HepG2 (cell line): ENCODE data around the gene SMARCD1. TPM values are rescaled to one million over a fixed set of nuclear protein-coding genes. Genes with fewer than 3 reads are reported as not detected.

Experiments
- EEA1 ChIP-seq: sonication (generic); formaldehyde crosslinking; IDR thresholded peaks from 2 replicates; pipeline ENCODE4 v1.5.1; 2020; ENCODE audit warnings: mild to moderate bottlenecking, missing genetic modification reagents, borderline replicate concordance
- EP300 ChIP-seq, 3 experiments: sonication (generic) in 1 of 3; formaldehyde crosslinking in 1 of 3; IDR thresholded peaks; 2 replicates each; pipeline versions ENCODE4 v1.5.1 to v1.6.1; 2011 to 2020; ENCODE audit warnings: low read depth in 2 of 3, low read length in 2 of 3, borderline replicate concordance in 1 of 3, improper control_type of control experiment in 1 of 3, mild to moderate bottlenecking in 1 of 3, missing genetic modification reagents in 1 of 3, moderate library complexity in 1 of 3
- HBP1 ChIP-seq: IDR thresholded peaks from 2 replicates; pipeline ENCODE4 v1.6.1; 2016; ENCODE audit warnings: low read depth, control low read depth
- HDAC6 ChIP-seq: fragments of 200-600 bp; sonication (generic); IDR thresholded peaks from 2 replicates; pipeline ENCODE4 v1.7.0; 2017; ENCODE audit warnings: mild to moderate bottlenecking, antibody characterized with exemption, low read length, low read depth
- HIVEP1 ChIP-seq: sonication (generic); formaldehyde crosslinking; IDR thresholded peaks from 2 replicates; pipeline ENCODE4 v1.4.0; 2020; ENCODE audit warnings: mild to moderate bottlenecking, missing genetic modification reagents
- HOXD1 ChIP-seq: sonication (generic); formaldehyde crosslinking; IDR thresholded peaks from 2 replicates; pipeline ENCODE4 v1.5.0; 2020; ENCODE audit warnings: missing genetic modification reagents
- KDM1A ChIP-seq: IDR thresholded peaks from 2 replicates; pipeline ENCODE4 v1.6.1; 2016; ENCODE audit warnings: missing compliant biosample characterization
- KMT2A ChIP-seq: sonication (generic); formaldehyde crosslinking; IDR thresholded peaks from 2 replicates; pipeline ENCODE4 v1.4.0; 2020; ENCODE audit warnings: missing genetic modification reagents
- MAFG ChIP-seq: sonication (generic); formaldehyde crosslinking; IDR thresholded peaks from 2 replicates; pipeline ENCODE4 v1.5.1; 2020; ENCODE audit warnings: mild to moderate bottlenecking, missing genetic modification reagents
- MXD3 ChIP-seq: IDR thresholded peaks from 2 replicates; pipeline ENCODE4 v1.6.1; 2016; ENCODE audit warnings: mild to moderate bottlenecking, missing biosample characterization, missing genetic modification reagents
- NFE2L2 ChIP-seq: fragments of 150-350 bp; IDR thresholded peaks from 2 replicates; pipeline ENCODE4 v1.6.1; 2014; ENCODE audit warnings: low read length
- PAXIP1 ChIP-seq: sonication (generic); formaldehyde crosslinking; conservative IDR thresholded peaks from 2 replicates; pipeline ENCODE4 v1.4.0; 2020; ENCODE audit warnings: mild to moderate bottlenecking, missing genetic modification reagents, moderate library complexity
- RNF2 ChIP-seq: fragments of 450-650 bp; conservative IDR thresholded peaks from 2 replicates; pipeline ENCODE4 v1.6.1; 2016; ENCODE audit warnings: low read depth
- SIX4 ChIP-seq: sonication (generic); formaldehyde crosslinking; IDR thresholded peaks from 2 replicates; pipeline ENCODE4 v1.4.0; 2020; ENCODE audit warnings: missing genetic modification reagents
- SNAPC5 ChIP-seq: sonication (generic); formaldehyde crosslinking; IDR thresholded peaks from 2 replicates; pipeline ENCODE4 v1.8.1; 2023; ENCODE audit warnings: mild to moderate bottlenecking, missing genetic modification reagents, borderline replicate concordance
- SP140L ChIP-seq: sonication (generic); formaldehyde crosslinking; IDR thresholded peaks from 2 replicates; pipeline ENCODE4 v1.4.0; 2020; ENCODE audit warnings: missing genetic modification reagents, borderline replicate concordance
- SRY ChIP-seq: sonication (generic); formaldehyde crosslinking; IDR thresholded peaks from 2 replicates; pipeline ENCODE4 v1.8.0; 2022; ENCODE audit warnings: mild to moderate bottlenecking, missing genetic modification reagents
- TBL1XR1 ChIP-seq: fragments of 150-350 bp; IDR thresholded peaks from 2 replicates; pipeline ENCODE4 v1.6.1; 2014; ENCODE audit warnings: borderline replicate concordance, low read length; ENCODE audit not compliant: partially characterized antibody
- TRIM24 ChIP-seq: sonication (generic); formaldehyde crosslinking; IDR thresholded peaks from 2 replicates; pipeline ENCODE4 v1.8.0; 2022; ENCODE audit warnings: mild to moderate bottlenecking, missing genetic modification reagents
- YEATS4 ChIP-seq: sonication (generic); formaldehyde crosslinking; IDR thresholded peaks from 2 replicates; pipeline ENCODE4 v1.4.0; 2020; ENCODE audit warnings: missing genetic modification reagents, borderline replicate concordance
- ZFP36L1 ChIP-seq: sonication (generic); formaldehyde crosslinking; IDR thresholded peaks from 2 replicates; pipeline ENCODE4 v1.8.0; 2022; ENCODE audit warnings: mild to moderate bottlenecking, missing genetic modification reagents, moderate library complexity
- ZNF24 ChIP-seq: fragments of 450-650 bp; IDR thresholded peaks from 2 replicates; pipeline ENCODE4 v1.6.1; 2017; ENCODE audit warnings: antibody characterized with exemption, mild to moderate bottlenecking
- ZNF33A ChIP-seq: sonication (generic); formaldehyde crosslinking; IDR thresholded peaks from 2 replicates; pipeline ENCODE4 v1.5.1; 2020; ENCODE audit warnings: missing genetic modification reagents, mild to moderate bottlenecking, moderate library complexity, borderline replicate concordance
- ZNF614 ChIP-seq: IDR thresholded peaks from 2 replicates; pipeline ENCODE4 v1.6.1; 2018; ENCODE audit warnings: missing biosample characterization, missing genetic modification reagents, inconsistent platforms, borderline replicate concordance
- ZNF678 ChIP-seq: sonication (generic); formaldehyde crosslinking; IDR thresholded peaks from 2 replicates; pipeline ENCODE4 v1.4.0; 2020; ENCODE audit warnings: mild to moderate bottlenecking, missing genetic modification reagents
- polyA plus RNA-seq, 8 experiments: library from polyadenylated mRNA; depleted of rRNA in 3 of 8; stranded (reverse) in 7 of 8; unstranded in 1 of 8; fragments of >200 nt; fragmentation: Illumina TruSeq in 4 of 8; extraction: Trizol in 4 of 8; gene quantifications; 2 replicates each; pipeline versions ENCODE4 v1.2.1 to v1.2.3, GENCODE V29; 2011 to 2016; ENCODE audit warnings: low read depth in 4 of 8, missing spikeins in 1 of 8, mixed read lengths in 1 of 8; ENCODE audit not compliant: insufficient read depth in 1 of 8
- total RNA-seq, 5 experiments: library from RNA; depleted of rRNA; stranded (reverse); fragments of >200 nt; fragmentation: Illumina TruSeq; extraction: Trizol; gene quantifications; 2 replicates each; pipeline ENCODE4 v1.2.3, GENCODE V29; 2016; ENCODE audit warnings: low read depth in 1 of 5

The SMARCD1 gene
- total and polyA plus RNA-seq, 2 of the 13 experiments (the other 11 are each of a cell fraction or from before 2014, with no cell fraction given), result 51.7 to 54.6 TPM

GRCh38 chr12:50084775-50085614 lies at the start of gene SMARCD1 (continued):
- TF ChIP-seq PAXIP1 (CRISPR knock-in tag), result peak; percentile 26; the same call in 1 of the 2 replicates
- TF ChIP-seq SNAPC5 (CRISPR knock-in tag), result no peak
- TF ChIP-seq RNF2, result no peak
- peak; percentile 13; the same call in 1 of the 2 replicates for TF ChIP-seq MXD3 (CRISPR knock-in tag)
- TF ChIP-seq KMT2A (CRISPR knock-in tag), result peak; percentile 37; the same call in 1 of the 2 replicates
- TF ChIP-seq ZNF24, result no peak
- no peak for TF ChIP-seq HDAC6
- no peak for TF ChIP-seq TRIM24 (CRISPR knock-in tag)
- no peak for TF ChIP-seq HBP1 (CRISPR knock-in tag)
- no peak for TF ChIP-seq KDM1A (CRISPR knock-in tag)
- TF ChIP-seq NFE2L2, result no peak
- TF ChIP-seq ZNF33A (CRISPR knock-in tag), result no peak
- TF ChIP-seq ZNF678, result no peak
- no peak for TF ChIP-seq ZFP36L1 (CRISPR knock-in tag)
- TF ChIP-seq SRY (CRISPR knock-in tag), result no peak
- no peak for TF ChIP-seq MAFG
- no peak for TF ChIP-seq SIX4 (CRISPR knock-in tag)
- TF ChIP-seq ZNF614 (CRISPR knock-in tag), result no peak
- no peak; the same call in 1 of the 2 replicates for TF ChIP-seq HIVEP1
- TF ChIP-seq SP140L (CRISPR knock-in tag), result 0 out of 2 replicates have a peak, but pooled peaks have one; percentile 63
- TF ChIP-seq EEA1 (CRISPR knock-in tag), result no peak
- 0 out of 4 replicates have a peak, but pooled peaks of 1 of the 2 experiments have one; percentile 30 for TF ChIP-seq EP300 (IDR thresholded peaks at IDR 0.05; ENCODE audit: low read depth in 2 of 2, low read length in 2 of 2)
- no peak for TF ChIP-seq EP300 (CRISPR knock-in tag; IDR thresholded peaks at IDR 0.05; ENCODE audit: borderline replicate concordance)
- 0 out of 2 replicates have a peak, but pooled peaks have one; percentile 31 for TF ChIP-seq YEATS4 (CRISPR knock-in tag)
- no peak for TF ChIP-seq TBL1XR1
- 0 out of 2 replicates have a peak, but pooled peaks have one; percentile 35 for TF ChIP-seq HOXD1 (CRISPR knock-in tag)
